Mammary epithelial cell (primary cell): ENCODE data around the gene GFRA4.

Experiments used
- EZH2 ChIP-seq: IDR thresholded peaks from 2 replicates; pipeline ENCODE4 v1.6.1; 2012; ENCODE audit warnings: low read length, inconsistent platforms, borderline replicate concordance
- TF ChIP-seq, protein P1 (sequence below), 2 donors: IDR thresholded peaks in 1 of 2; conservative IDR thresholded peaks in 1 of 2; 2 replicates each; pipeline ENCODE4 v1.5.1; 2011 to 2012; ENCODE audit warnings: inconsistent platforms in 2 of 2, low read length in 2 of 2, mild to moderate bottlenecking in 2 of 2, control low read depth in 1 of 2, low read depth in 1 of 2; ENCODE audit not compliant: insufficient read depth in 1 of 2; ENCODE audit errors: extremely low read depth in 1 of 2

DNA sequence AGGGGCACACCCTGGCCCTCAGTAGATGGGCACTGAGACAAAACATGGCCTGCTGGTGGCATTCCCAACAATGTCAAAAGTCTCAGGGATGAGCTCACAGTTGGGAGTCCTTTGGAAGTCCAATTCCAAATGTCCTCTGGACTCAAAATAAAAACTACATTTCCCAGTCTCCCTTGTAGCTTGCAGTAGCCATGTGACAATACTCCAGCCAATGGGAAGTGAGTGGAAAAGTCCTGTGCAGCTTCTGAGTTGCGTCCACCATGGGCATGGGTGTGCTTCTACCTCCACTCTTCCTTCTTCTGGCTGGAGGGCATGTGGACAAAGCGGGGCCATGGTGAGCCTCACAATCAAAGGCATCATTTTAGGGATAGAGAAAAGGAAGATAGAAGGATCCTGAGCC is 24.5 kb upstream of the GFRA4 start:
- TF ChIP-seq EZH2: no peak
- TF ChIP-seq, protein P1, sequence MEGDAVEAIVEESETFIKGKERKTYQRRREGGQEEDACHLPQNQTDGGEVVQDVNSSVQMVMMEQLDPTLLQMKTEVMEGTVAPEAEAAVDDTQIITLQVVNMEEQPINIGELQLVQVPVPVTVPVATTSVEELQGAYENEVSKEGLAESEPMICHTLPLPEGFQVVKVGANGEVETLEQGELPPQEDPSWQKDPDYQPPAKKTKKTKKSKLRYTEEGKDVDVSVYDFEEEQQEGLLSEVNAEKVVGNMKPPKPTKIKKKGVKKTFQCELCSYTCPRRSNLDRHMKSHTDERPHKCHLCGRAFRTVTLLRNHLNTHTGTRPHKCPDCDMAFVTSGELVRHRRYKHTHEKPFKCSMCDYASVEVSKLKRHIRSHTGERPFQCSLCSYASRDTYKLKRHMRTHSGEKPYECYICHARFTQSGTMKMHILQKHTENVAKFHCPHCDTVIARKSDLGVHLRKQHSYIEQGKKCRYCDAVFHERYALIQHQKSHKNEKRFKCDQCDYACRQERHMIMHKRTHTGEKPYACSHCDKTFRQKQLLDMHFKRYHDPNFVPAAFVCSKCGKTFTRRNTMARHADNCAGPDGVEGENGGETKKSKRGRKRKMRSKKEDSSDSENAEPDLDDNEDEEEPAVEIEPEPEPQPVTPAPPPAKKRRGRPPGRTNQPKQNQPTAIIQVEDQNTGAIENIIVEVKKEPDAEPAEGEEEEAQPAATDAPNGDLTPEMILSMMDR (conservative IDR thresholded peaks at IDR 0.05 in 1 of 2, IDR thresholded peaks at IDR 0.05 in 1 of 2; ENCODE audit: extremely low read depth in 1 of 2, insufficient read depth in 1 of 2, low read depth in 1 of 2, low read length in 2 of 2): no peak
